ENCODE measurements around the gene KIR2DL1.
A peak's percentile ranks its signal among the peaks of the same experiment; 100 is the strongest.
"Not testable (repeated sequence)": the region's sequence is repeated elsewhere in the genome, so short reads cannot be mapped to it uniquely, and the experiment has no call there.

Gene KIR2DL1

DNA sequence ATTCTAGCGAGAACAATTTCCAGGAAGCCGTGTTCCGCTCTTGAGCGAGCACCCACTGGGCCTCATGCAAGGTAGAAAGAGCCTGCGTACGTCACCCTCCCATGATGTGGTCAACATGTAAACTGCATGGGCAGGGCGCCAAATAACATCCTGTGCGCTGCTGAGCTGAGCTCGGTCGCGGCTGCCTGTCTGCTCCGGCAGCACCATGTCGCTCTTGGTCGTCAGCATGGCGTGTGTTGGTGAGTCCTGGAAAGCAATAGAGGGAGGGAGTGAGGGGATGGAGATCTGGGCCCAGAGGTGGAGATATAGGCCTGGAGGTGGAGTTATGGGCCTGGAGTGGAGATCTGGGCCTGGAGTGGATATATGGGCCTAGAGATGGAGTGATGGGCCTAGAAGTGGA is at the start of gene KIR2DL1:
Gene KIR2DL1 (plus strand): TSS at position 148 of the 400 bp plus-strand sequence. CDS start 58 bp downstream, at position 206.
- not testable (repeated sequence) for DNase-seq

GRCh38 chr19:54724142-54724541 is 45.5 kb upstream of the KIR2DL1 start, which contains the start of gene KIR3DL3:
TSS of gene KIR3DL3 (plus strand) at chr19:54724442. CDS start at chr19:54724497, 55 bp downstream.
- DNase-seq = no peak

- no peak for DNase-seq
These were observed 44.9 kb upstream of the KIR2DL1 start for GRCh38 chr19:54724644-54725043.

- DNase-seq = no peak
These were observed 44.3 kb upstream of the KIR2DL1 start for GRCh38 chr19:54725321-54725720.

DNA sequence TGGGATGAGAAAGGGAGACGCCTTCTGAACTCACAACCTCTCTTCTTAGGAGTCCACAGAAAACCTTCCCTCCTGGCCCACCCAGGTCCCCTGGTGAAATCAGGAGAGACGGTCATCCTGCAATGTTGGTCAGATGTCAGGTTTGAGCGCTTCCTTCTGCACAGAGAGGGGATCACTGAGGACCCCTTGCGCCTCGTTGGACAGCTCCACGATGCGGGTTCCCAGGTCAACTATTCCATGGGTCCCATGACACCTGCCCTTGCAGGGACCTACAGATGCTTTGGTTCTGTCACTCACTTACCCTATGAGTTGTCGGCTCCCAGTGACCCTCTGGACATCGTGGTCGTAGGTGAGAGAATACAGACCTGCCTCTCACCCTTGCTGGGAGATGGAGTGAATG is 42.0 kb upstream of the KIR2DL1 start:
- DNase-seq = no peak

- no peak for DNase-seq
These were observed 41.4 kb upstream of the KIR2DL1 start for GRCh38 chr19:54728167-54728566.

GRCh38 chr19:54729416-54730188 is 40.0 kb upstream of the KIR2DL1 start:
- no peak for DNase-seq

GRCh38 chr19:54731191-54731590 is 38.4 kb upstream of the KIR2DL1 start:
- no peak for DNase-seq

- DNase-seq = not testable (repeated sequence)
These were observed 31.3 kb upstream of the KIR2DL1 start, which contains the start of gene KIR2DL3 for GRCh38 chr19:54738306-54738705. TSS of gene KIR2DL3 (plus strand) at chr19:54738513. CDS start at chr19:54738546, 33 bp downstream.

- no peak for DNase-seq
These were observed 30.9 kb upstream of the KIR2DL1 start for GRCh38 chr19:54738715-54739114.

DNA sequence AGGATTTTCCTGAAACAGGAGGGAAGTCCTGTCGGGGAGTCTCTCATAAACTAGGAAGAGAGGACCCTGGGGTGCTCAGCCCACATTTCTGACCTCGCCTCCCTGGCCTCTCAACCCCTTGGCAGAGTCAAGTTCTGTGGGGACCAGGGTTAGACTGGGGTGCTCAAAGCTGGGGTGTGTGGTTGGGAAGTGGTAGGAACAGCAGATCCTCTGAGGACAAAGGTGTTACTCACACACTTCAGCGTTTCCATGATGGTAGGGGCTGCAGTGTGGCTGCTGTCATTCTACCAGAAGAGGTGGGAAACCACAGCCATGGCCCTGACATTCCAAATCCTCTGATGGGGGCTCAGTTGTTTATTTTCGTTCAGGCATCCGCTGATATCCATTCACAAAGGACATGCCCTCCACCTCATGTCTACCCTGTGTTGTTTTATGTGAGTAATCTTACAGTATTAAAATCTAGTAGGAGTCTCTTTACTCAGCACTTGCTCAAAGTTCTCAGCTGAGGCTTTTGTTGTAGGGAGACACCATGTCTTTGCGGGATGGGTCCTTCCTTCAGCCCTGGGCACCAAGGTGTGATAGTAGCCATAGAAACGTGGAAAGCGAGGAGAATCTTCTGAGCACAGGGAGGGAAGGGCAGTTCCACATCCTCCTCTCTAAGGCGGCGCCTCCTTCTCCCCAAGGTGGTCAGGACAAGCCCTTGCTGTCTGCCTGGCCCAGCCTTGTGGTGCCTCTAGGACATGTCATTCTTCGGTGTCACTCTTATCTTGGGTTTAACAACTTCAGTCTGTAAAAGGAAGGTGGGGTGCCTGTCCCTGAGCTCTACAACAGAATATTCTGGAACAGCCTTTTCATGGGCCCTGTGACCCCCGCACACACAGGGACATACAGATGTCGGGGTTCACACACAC is 29.8 kb upstream of the KIR2DL1 start:
- DNase-seq = no peak

GRCh38 chr19:54741950-54742349 is 27.6 kb upstream of the KIR2DL1 start:
- not testable (repeated sequence) for DNase-seq

DNA sequence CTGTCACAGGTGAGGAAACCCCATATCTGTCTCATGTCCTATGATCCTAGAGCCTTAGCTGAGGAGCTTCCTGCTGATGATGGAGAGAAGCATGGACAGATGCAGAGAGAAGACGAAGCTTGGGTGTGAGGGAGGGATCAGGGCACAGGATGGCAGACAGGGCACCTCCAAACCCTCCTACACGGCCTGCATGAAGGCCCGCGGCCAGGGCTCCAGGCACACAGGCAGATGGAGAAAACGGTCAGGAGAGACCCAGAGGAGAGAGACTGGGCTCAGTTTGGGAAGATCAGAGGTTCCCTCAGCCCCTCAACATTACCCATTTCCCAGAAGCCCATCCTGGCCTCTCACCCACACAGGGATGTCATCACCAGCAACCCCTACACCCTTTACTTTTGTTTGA is 25.5 kb upstream of the KIR2DL1 start:
- not testable (repeated sequence) for DNase-seq

DNA sequence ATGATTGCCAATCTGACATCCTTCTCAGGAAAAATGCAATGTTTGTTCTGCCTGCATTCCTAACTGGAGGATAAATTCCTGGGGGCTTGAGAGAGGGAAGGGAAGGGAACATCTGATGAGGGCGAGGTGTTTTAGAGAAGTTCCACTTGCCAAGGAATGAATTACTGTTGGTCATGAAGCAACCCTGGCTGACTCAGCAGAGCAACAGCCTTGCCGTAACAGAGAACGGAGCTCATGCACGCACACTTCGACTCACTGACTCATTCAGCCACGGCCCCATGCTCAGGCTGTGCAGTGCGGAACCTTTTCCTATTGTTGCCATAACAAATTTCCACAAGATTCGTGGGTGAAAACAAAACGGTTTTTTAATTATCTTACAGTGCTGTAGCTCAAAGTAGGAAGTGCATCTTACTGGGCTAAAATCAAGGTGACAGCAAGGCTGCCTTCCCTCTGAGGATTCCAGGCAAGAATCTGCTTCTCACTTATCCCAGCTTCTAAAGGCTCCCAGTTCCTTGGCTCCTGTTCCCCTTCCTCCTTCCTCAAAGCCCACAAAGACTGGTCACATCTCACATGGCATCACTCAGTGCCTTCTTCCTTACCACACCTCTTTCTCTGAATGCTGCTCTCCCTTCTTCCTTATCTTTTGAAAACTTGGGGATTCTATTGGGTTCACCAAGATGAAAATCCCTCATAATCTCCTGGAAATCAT is 21.8 kb upstream of the KIR2DL1 start:
- DNase-seq = peak; percentile 1

DNA sequence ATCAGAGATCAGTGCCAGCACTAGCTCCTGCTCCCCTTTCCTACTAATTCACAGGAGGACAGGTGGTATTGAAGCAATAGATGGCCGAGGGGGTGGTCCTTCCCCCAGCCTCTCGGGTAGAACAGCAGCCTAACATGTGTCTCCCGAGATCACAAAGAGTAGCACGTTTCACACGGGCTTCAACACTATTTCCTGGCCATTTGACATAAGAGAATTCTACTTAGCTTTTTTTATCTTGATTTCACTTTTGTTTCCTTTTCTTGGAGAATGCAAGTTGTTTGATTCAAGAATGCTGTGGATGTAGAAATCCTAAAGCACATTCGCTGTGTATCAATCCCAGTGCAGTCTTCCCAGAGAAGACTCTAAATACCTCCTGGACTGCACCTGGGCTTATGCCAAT is 19.3 kb upstream of the KIR2DL1 start:
- DNase-seq = not testable (repeated sequence)

DNA sequence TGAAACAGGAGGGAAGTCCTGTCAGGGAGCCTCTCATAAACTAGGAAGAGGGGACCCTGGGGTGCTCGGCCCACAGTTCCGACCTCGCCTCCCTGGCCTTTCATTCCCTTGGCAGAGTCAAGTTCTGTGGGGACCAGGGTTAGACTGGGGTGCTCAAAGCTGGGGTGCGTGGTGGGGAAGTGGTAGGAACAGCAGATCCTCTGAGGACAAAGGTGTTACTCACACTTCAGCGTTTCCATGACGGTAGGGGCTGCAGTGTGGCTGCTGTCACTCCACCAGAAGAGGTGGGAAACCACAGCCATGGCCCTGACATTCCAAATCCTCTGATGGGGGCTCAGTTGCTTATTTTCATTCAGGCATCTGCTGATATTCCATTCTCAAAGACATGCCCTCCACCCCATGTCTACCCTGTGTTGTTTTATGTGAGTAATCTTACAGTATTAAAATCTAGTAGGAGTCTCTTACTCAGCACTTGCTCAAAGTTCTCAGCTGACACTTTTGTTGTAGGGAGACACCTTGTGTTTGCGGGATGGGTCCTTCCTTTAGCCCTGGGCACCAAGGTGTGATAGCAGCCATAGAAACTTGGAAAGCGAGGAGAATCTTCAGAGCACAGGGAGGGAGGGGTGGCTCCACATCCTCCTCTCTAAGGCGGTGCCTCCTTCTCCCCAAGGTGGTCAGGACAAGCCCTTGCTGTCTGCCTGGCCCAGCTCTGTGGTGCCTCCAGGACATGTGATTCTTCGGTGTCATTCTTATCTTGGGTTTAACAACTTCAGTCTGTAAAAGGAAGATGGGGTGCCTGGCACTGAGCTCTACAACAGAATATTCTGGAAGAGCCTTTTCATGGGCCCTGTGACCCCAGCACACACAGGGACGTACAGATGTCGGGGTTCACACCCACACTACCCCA is 13.1 kb upstream of the KIR2DL1 start:
- DNase-seq = not testable (repeated sequence)

DNA sequence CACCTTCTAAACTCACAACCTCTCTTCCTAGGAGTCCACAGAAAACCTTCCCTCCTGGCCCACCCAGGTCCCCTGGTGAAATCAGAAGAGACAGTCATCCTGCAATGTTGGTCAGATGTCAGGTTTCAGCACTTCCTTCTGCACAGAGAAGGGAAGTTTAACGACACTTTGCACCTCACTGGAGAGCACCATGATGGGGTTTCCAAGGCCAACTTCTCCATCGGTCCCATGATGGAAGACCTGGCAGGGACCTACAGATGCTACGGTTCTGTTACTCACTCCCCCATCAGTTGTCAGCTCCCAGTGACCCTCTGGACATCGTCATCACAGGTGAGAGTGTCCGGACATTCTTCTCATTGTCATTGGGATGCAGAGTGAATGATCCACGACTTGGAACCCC is 11.0 kb upstream of the KIR2DL1 start:
- not testable (repeated sequence) for DNase-seq

DNA sequence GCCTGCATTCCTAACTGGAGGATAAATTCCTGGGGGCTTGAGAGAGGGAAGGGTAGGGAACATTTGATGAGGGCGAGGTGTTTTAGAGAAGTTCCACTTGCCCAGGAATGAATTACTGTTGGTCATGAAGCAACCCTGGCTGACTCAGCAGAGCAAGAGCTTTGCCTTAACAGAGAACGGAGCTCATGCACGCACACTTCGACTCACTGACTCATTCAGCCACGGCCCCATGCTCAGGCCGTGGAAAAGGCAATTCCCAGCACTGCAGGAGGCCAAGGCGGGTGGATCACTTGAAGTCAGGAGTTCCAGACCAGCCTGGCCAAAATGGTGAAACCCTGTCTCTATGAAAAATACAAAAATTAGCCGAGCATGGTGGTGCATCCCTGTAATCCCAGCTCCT is 5.4 kb upstream of the KIR2DL1 start:
- not testable (repeated sequence) for DNase-seq

GRCh38 chr19:54766464-54766863 is 3.1 kb upstream of the KIR2DL1 start:
- DNase-seq = not testable (repeated sequence)

DNA sequence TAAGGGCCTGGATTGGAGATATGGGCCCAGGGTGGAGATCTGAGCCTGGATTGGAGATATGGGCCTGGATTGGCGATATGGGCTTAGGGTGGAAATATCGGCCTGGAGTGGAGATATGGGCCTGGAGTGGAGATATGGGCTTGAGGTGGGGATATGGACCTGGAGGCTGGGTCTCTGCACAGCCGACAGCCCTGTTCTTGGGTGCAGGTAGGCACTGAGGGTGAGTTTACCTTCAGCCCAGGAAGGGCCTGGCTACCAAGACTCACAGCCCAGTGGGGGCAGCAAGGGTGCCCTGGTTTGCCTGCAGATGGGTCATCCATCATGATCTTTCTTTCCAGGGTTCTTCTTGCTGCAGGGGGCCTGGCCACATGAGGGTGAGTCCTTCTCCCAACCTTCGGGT is 918 bp downstream of the KIR2DL1 start:
- not testable (repeated sequence) for DNase-seq

All from KG1 (cell line).